HL-60 (cell line): ENCODE data around the gene ARL10.

Experiments
- DNase-seq, 2 experiments: peaks; one replicate each; pipeline ENCODE4 v3.0.0-alpha.2; 2010 to 2020; ENCODE audit warnings: low read depth in 1 of 2, low spot score in 1 of 2
- H3K27ac ChIP-seq: fragments of 250-450 bp; sonication (Bioruptor Pico); replicated peaks from 2 replicates; pipeline ENCODE4 v1.5.1; 2020; ENCODE audit warnings: mild to moderate bottlenecking, moderate library complexity
- H3K27me3 ChIP-seq: fragments of 250-450 bp; sonication (Bioruptor Pico); 2 replicates; pipeline ENCODE4 v1.5.1; 2021; ENCODE audit warnings: mild to moderate bottlenecking, moderate library complexity; ENCODE audit not compliant: insufficient read depth, poor library complexity, severe bottlenecking
- H3K4me3 ChIP-seq: replicated peaks from 2 replicates; pipeline ENCODE4 v1.5.1; 2011; ENCODE audit warnings: mild to moderate bottlenecking, control low read depth, low read length; ENCODE audit not compliant: insufficient read depth
- CTCF ChIP-seq: IDR thresholded peaks from one replicate; pipeline ENCODE4 v1.5.1; 2011; ENCODE audit warnings: low read length, control low read depth, inconsistent platforms; ENCODE audit not compliant: insufficient read depth
- GABPA ChIP-seq: IDR thresholded peaks from 2 replicates; pipeline ENCODE4 v1.6.1; 2012; ENCODE audit warnings: low read depth
- POLR2AphosphoS5 ChIP-seq: IDR thresholded peaks from 2 replicates; pipeline ENCODE4 v1.6.1; 2012; ENCODE audit warnings: low read depth
- REST ChIP-seq: IDR thresholded peaks from 2 replicates; pipeline ENCODE4 v1.6.1; 2012; ENCODE audit warnings: low read depth; ENCODE audit not compliant: insufficient replicate concordance
- SPI1 ChIP-seq: IDR thresholded peaks from 2 replicates; pipeline ENCODE4 v1.6.1; 2012; ENCODE audit warnings: low read depth, mild to moderate bottlenecking, borderline replicate concordance

Gene ARL10

GRCh38 chr5:176389135-176390123 lies 24.1 kb downstream of the ARL10 start:
- TF ChIP-seq REST (no peak), POLR2AphosphoS5 (peak; percentile 85), SPI1 (peak; percentile 81)
- peak overlapping the region; percentile 91 for H3K4me3 ChIP-seq
- no peaks in the 10 kb centered on the region for H3K27me3 ChIP-seq
- DNase-seq: no peak
- peak overlapping the region; percentile 97 for H3K27ac ChIP-seq

GRCh38 chr5:176391479-176391878 lies 26.2 kb downstream of the ARL10 start:
- Histone ChIP-seq H3K4me3 (no peak overlapping the region), H3K27me3 (no peaks in the 10 kb centered on the region), H3K27ac (peak overlapping the region; percentile 70)
- TF ChIP-seq SPI1: no peak
- TF ChIP-seq POLR2AphosphoS5: no peak; the same call in 1 of the 2 replicates
- TF ChIP-seq CTCF: no peak
- no peak for TF ChIP-seq GABPA
- TF ChIP-seq REST: no peak
- DNase-seq: no peak

GRCh38 chr5:176391999-176392398 lies 26.7 kb downstream of the ARL10 start:
- DNase-seq: peak; percentile 68 to 86
- Histone ChIP-seq H3K27ac (peak overlapping the region; percentile 70), H3K27me3 (no peaks in the 10 kb centered on the region), H3K4me3 (no peak overlapping the region)
- peak; percentile 98 for TF ChIP-seq SPI1
- TF ChIP-seq CTCF: no peak
- TF ChIP-seq POLR2AphosphoS5: no peak

GRCh38 chr5:176392526-176392925 lies 27.2 kb downstream of the ARL10 start:
- no peak for DNase-seq
- TF ChIP-seq REST (no peak), SPI1 (no peak), POLR2AphosphoS5 (no peak), CTCF (no peak), GABPA (no peak)
- no peaks in the 10 kb centered on the region for H3K27me3 ChIP-seq
- peak overlapping the region; percentile 70 for H3K27ac ChIP-seq
- no peak overlapping the region for H3K4me3 ChIP-seq
